NCI-H146 treated with DMSO at 0.1 percent for 48 hours (cell line): ENCODE measurements around the gene VPS13D.
A peak's percentile ranks its signal among the peaks of the same experiment; 100 is the strongest.

Experiments used
- DNase-seq: peaks from one replicate; lab custom pipeline; 2025; ENCODE audit not compliant: unreplicated experiment; lab: John Stamatoyannopoulos, UW

VPS13D gene

DNA sequence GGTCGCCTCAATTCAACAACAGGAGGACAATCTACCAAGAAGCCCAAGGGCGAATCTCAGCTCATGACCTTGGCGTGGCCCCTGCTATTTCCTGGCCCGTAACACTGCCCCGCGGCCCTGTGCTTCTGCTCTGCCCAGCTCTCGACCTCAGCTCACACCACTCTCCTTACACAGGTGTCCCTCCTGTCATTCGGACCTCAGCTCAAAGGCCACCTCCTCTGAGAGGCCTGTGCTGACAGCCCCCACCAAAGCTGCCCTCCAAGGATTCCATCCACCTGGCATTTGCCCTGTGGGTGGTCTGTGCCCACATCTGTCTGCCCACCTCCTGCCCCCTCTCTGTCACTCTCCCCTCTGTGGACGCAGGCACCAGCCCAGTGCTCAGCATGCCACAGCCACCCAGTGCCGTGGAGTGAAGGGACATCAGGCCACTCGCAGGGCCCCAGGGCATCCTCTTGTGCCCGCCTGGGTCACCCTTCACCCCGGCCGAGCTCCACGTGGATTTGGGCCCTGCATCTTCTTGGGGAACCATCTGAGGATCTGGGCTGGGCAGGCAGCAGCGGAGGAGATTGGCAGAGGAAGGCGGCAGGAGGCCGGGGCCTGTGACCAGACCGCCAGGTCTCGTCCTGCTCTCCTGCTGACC, 317.9 kb downstream of the VPS13D start:
- DNase-seq = no peak

DNA sequence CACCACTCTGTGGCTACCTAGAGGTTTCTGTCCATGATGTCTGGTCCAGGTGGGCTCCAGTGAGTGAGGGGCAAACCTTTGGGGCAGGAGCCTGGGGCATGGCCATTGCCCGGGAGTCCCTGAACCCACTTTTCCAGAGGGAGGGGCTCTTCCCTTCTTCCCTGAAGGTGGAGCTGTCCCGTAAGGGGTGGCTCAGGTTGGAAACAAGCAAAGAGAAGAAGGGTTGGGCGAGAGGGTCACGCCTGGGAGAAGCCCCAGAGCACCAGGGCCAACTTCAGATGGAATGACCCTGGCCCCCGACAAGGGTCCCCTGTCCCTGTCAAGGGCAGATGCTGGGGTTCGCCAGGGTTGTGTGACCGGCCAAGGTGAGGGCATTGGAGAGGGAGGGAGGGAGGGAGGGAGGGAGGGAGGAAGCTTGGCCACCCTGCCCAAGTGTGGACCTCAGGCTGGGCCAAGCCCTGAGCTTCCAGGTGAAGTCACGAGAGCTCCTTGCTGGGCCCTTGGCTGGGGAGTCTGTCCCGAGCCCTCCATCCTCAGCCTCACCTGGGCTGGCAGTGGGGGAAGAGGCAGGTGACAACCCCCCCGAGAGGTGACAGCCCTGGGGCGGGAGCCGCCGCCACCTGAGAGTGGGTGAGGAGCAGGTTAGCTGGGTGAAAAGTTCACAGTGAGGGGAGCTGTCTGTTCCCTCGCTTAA, 318.6 kb downstream of the VPS13D start:
- DNase-seq = no peak

DNA sequence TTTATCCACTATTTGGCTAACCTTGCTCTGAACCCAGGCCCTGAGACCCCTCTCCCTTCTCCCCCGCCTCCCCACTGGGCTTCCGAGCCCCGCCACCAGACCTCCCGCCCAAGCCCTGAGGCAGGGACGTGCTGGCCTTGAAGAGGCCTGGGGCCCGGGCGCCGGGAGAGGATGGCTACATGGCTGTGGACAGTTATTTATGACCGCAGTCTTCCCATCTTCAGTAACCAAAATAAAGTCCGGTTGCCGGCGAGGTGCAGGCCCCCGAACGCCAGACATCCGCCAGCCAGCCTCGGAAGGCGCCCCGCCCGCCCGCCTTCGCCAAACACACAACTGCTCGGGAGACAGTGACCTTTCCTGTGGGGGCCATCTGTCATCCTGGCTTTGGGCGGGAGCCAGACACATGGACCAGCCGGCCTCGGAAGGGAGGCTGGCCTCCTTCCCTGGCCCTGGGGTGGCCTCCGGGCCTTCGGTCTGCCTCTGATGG, 319.2 kb downstream of the VPS13D start:
- no peak for DNase-seq

DNA sequence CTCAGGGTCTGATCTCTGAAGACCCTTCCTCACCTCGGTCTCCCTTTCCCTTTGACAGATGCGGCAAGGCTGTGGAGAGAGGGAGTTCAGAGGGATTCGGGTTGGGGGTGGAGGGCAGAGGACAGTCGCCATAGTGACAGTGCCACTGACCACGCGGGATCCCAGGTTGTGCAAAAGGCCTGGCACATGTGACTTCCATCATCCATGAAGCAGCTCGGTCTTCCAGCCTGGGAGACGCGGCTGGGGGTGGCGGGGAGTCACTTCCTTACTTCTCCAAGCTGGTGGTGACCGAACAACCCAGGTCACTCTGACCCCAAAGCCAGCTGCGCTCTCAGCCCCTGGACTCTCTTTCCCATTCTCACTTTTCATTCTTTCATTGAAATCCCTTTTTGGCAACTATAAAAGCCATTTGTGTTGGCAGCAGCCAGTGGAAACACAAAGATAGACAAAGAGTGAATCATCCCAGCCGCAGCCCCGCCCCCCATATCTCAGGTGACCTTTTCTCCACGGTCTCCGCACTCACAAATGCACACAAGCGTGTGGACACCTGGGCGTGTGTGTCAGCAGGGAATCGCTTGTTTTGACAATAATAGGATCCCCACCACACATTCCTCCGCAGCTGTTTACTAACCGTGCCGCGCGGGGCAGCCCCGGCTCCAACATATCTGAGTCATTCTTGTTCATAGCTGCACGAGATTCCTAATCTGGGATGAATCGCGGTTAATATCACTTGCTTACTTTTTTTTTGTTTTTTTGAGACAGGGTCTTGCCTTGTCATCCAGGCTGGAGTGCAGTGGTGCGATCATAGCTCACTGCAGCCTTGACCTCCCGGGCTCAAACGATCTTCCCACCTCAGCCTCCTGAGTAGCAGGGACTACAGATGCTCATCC, 319.9 kb downstream of the VPS13D start:
- DNase-seq = peak; percentile 19

DNA sequence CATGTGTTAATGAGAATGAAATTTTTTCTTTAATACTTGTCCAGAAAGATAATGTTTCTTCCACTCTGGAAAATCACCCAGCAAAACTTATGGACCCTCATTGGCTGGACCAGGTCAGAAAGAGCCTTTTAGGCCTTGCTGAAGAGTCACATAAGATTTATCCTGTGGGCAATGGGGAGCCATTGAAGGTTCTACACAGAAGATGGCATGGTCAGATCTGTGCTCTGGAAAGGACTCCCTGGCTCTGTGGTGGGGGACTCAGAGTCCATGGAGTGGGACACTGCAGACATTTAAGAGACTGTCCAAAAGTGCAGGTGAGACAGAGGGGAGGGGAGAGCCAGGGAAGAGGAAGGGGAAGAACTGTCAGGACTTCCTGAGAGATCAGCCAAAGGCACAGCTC, 321.8 kb downstream of the VPS13D start:
- DNase-seq = no peak

DNA sequence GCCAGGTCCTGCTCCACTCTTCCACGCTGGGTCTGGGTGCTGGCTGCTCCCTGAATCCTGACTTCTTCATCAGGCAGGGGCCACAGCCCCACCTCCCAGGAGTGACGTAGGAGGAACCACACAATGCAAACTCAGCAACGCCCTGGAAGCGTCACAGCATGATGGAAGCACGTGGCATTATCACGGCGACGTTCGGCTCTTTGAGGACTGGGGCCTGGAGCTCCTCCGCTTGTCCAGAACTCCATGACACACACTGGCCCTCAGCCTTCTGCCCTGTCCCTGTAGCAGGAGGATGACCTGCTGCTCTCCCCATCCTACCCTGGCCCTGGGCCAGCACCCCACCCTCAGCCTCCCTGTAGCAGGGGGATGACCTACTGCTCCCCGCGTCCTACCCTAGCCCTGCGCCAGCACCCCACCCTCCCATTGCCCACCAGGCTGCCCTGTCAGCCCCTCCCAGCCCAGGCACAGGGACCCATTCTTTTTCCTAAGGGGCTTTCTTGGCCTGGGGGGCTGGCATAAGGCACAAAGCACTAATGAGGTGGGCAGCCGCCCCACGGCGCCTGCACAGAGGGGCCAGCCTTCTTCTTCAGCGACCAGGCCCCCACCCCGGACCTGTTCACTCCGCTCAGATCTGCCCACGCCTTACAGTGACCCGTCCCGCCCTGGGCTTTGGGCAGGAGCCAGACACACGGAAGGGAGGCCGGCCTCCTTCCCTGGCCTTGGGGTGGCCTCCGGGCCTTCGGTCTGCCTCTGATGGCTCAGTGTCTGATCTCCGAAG, 322.5 kb downstream of the VPS13D start:
- DNase-seq = no peak

DNA sequence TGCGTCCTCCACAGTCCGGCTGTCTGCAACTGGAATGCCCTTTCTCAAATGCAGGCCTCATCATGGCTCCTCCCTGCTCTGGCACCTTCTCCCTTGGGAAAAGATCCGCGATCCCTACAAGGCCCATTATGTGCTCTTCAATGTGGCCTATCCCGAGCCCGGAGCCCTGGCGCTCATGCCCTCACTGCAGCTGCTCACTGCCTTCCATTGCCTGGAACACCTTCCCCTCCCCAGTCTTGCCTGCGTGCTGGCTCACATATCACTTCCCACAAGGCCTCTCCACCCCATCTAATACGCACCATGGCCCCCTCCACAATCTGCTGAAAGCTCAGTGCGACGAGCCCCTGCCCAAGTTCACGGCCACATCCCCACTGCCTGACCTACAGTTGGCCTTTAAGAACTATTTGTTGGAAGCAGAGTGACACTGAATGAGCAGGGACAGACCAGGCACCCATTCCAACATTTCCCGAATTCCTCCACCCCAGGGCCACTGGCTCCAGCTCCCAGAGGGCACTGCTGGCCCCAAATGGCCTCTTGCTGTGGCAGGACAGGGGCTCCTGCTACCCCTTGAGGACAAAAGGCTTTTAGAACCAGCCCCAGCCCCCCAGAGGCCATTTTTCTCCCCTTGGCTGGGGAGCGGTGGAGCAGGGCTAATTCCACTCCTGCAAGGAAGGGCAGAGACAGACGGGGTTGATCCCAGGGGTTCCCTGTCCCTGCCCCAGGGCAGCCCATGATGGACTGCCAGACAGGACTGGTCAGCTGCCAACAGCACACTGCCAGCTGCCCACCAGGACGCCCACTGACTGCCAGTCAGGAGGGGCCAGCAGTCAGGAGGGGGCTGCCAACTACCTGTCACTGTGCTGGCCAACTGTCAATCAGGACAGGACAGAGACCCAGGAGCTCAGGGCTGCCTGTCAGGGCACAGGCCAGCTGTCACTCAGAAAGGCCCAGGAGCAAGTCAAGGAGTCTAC, 323.4 kb downstream of the VPS13D start:
- DNase-seq = no peak

DNA sequence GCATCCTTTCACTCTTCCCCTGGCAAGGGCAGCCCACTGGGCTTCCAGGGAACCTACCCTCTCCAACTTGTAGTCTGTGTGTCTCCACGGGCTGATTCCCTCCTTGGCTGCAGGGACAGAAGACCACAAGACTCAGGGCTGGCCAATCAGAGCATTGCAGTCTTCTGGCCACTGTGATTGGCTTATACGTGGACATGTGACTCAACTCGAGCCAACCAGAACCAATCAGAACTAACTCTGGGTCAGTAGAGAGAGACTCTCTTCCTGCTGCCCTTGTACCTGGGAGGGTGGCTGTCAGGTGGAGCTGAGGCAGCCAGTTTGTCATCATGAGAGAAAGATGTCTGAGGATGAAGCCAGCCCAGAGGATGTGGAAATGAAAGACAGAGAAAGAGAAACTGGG, 324.1 kb downstream of the VPS13D start:
- DNase-seq = no peak

DNA sequence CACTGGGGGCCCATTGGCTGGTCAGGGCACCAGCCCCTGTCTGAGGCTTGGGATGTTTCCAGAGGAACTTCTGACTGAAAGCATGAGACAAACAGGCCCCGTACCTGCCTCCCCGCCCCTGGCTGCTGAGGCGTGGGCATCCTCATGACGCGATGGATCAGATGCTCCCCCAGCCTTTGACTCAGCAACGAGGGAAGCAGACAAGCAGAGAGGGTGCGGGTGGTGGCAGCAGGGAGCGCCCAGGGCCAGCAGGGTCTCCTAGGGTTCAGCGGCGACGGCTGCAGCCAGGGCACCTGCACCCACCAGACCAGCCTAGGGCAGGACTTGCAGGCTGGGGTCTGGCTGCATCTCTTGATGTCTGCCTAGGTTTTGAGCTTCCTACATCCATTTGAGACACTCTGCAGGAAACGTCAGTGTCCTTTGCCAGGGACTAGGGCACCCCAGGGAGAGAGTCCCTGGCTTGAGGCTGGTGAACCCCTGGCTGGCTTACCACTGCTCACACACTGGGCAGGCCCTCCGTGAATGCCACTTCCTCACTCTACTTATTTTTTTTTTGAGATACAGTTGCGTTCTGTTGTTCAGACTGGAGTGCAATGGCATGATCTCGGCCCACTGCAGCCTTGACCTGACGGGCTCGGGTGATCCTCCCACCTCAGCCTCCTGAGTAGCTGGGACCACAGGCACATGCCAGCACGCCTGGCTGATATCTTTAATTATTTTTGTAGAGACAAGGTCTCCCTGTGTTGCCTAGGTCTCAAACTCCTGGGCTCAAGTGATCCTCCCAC, 324.9 kb downstream of the VPS13D start:
- no peak for DNase-seq

DNA sequence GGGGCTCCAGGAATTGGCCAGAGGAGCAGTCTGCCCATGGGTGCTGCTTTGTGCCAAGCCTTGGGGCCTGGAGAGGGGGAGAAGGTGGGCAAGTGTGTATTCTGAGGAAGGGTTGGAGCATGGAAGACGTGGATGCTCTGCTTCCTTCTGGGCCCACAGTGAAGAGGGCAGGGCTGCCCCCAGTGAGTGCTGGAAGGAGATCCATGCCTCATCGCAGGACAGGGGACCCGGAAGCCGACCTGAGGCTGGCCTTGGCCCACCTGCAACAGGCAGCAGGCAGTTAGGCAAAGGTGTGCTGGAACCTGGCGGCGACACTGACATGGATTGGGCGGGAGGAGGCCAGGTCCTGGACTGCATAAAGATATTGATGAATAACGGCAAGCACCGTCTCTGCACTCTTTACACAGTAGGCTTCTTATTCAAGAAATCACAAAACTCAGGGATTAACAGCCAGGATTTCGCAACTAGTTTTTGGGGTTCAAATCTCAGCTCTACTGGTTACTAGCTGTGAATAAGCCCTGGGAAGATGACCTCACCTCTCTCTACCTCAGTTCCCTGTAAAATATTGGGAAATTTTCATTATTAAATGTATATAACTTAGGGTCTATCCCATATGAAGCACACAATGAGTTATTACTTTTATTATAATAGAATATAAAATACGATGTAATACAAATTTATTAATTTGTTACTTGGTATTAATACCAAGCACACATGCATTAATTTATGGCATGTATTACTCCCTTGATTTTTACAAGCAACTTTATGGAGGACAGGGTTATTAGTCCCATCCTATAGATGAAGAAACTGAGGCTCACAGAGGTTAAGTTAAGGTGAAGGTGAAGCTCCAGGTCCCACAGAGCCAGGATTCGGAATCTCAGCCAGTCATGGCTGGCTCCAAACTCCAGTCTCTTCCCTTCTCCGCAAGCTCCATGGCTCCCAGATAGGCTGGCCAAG, 325.9 kb downstream of the VPS13D start:
- no peak for DNase-seq

DNA sequence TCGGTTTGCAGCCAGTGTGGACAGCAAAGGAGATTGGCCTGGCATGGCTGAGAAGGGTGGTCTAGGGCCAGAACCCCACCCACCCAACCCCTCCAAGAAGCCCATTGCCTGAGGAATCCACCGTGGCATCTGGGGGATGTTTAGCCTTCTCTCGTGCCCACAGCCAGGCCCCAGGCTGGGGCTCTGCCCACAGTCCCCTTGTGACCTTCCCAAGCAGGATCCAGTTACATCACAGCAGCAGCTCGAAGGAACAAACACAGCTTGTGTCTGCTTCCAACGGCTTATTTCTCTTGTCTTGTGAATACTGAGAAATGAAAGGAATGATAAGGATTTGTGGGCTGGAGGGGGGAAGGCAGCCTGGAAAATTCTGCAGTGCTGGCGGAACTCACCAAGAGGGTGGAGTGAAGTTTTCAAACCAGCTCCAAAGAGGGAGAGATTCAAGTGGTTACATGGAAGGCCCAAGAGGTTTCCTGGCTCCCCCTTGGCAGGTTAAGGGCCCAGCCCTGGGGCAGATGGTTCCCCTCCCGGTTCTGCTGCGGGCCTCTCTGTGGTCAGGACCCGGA, 326.6 kb downstream of the VPS13D start:
- DNase-seq = no peak

DNA sequence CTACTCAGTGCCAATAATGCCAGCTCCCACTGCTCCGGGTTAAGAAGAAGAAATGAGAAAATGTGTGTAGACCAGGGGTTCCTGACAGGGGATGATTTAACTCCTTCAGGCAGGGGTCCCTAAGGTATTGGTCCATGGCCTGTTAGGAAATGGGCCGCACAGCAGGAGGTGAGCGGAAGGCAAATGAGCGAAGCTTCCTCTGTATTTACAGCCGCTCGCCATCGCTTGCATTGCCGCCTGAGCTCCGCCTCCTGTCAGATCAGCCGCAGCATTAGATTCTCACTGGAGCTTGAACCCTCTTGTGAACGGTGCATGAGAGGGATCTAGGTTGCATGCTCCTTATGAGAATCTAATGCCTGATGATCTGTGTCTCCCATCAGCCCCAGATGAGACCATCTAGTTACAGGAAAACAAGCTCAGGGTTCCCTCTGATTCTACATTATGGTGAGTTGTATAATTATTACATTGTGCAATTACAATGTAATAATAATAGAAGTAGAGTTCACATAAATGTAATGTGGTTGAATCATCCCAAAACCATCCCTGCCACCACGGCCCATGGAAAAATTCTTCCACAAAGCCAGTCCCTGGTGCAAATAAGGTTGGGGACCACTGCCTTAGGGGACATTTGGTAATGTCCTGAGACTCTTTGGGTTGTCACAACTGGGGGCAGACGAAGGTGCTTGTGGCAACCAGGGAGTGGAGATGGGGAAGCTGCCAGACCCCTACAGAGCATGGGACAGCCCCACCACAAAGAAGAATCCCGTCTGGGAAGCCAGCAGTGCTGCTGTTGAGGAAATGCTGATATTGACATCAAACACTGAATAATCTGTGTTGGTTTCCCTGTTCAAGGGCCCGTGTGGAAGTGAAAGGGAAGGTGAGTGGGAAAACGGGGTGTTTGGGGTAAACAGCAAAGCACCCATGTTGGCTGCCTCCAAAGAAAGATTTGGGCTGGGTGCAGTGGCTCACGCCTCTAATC, 327.4 kb downstream of the VPS13D start:
- no peak for DNase-seq

DNA sequence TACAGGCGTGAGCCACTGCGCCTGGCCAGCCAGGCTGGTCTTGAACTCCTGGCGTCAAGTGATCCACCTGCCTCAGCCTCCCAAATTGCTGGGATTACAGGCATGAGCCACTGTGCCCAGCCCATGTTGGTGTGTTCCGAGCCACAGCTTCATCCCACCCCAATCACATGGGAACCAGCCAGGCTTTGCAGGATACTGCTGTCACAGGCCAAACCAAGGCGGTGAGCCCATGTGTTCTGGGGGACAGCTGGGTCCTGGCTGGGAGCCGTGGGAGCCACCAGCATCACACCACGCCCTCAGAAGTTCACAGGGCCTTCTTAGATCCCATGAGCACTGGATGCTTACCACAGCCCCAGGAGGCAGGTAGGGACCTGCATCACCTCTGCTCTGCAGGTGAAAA, 331.3 kb downstream of the VPS13D start:
- DNase-seq = no peak
